Dermis blood vessel endothelial cell (primary cell): ENCODE measurements around the gene TRERF1. TPM values are rescaled to one million over a fixed set of nuclear protein-coding genes. Genes with fewer than 3 reads are reported as not detected.
A peak's percentile ranks its signal among the peaks of the same experiment; 100 is the strongest.

Experiments
- DNase-seq: peaks from one replicate; pipeline ENCODE4 v3.0.0; 2010
- total RNA-seq: library from RNA; depleted of rRNA; stranded (reverse); fragments of >200 nt; gene quantifications from 2 replicates; pipeline ENCODE4 v1.2.3, GENCODE V29; 2014

The TRERF1 gene
- total RNA-seq, 1 donor from 2014 or later, result 0.17 TPM

- DNase-seq, result no peak
Measured at GRCh38 chr6:42268835-42269204, 182.9 kb downstream of the TRERF1 start.

GRCh38 chr6:42268016-42268834 lies 183.5 kb downstream of the TRERF1 start:
- DNase-seq, result no peak

- DNase-seq, result no peak
Measured at GRCh38 chr6:42266538-42266937, 185.2 kb downstream of the TRERF1 start.

GRCh38 chr6:42264852-42265390 lies 186.8 kb downstream of the TRERF1 start:
- no peak for DNase-seq

GRCh38 chr6:42264162-42264851 lies 187.4 kb downstream of the TRERF1 start:
- DNase-seq, result no peak

GRCh38 chr6:42263165-42263728 lies 188.5 kb downstream of the TRERF1 start:
- DNase-seq, result no peak

- DNase-seq, result peak; percentile 19
Measured at GRCh38 chr6:42260972-42261371, 190.8 kb downstream of the TRERF1 start.

GRCh38 chr6:42260396-42260888 lies 191.3 kb downstream of the TRERF1 start:
- DNase-seq, result no peak

GRCh38 chr6:42259841-42260395 lies 191.8 kb downstream of the TRERF1 start:
- DNase-seq, result no peak

GRCh38 chr6:42259286-42259685 lies 192.4 kb downstream of the TRERF1 start:
- DNase-seq, result no peak

- no peak for DNase-seq
Measured at GRCh38 chr6:42257614-42258013, 194.1 kb downstream of the TRERF1 start.

GRCh38 chr6:42257063-42257462 lies 194.7 kb downstream of the TRERF1 start:
- DNase-seq, result peak; percentile 42

GRCh38 chr6:42255050-42255449 lies 196.7 kb downstream of the TRERF1 start:
- no peak for DNase-seq

GRCh38 chr6:42254505-42254904 lies 197.2 kb downstream of the TRERF1 start:
- DNase-seq, result no peak

GRCh38 chr6:42251911-42252637 lies 199.7 kb downstream of the TRERF1 start:
- peak; percentile 77 for DNase-seq

- DNase-seq, result no peak
Measured at GRCh38 chr6:42251500-42251899, 200.2 kb downstream of the TRERF1 start.

GRCh38 chr6:42250274-42250931 lies 201.3 kb downstream of the TRERF1 start:
- no peak for DNase-seq

- no peak for DNase-seq
Measured at GRCh38 chr6:42249279-42249678, 202.4 kb downstream of the TRERF1 start.

GRCh38 chr6:42243046-42243445 lies 208.7 kb downstream of the TRERF1 start:
- peak; percentile 92 for DNase-seq

- DNase-seq, result no peak
Measured at GRCh38 chr6:42241915-42242314, 209.8 kb downstream of the TRERF1 start.

- DNase-seq, result no peak
Measured at GRCh38 chr6:42239736-42240375, 211.9 kb downstream of the TRERF1 start.
